Heart left ventricle (tissue), 16 donors: ENCODE results near the gene SLC25A21. TPM values are rescaled to one million over a fixed set of nuclear protein-coding genes. Genes with fewer than 3 reads are reported as not detected.
"Not testable (repeated sequence)": the region's sequence is repeated elsewhere in the genome, so short reads cannot be mapped to it uniquely, and the experiment has no call there.

Experiments used
- ATAC-seq, 4 donors: fragments of 200-7000 bp; cut with Tn5 transposase; one replicate each; pipeline ENCODE4 v1.9.1; 2020 to 2022; ENCODE audit warnings: moderate library complexity in 4 of 4, mild to moderate bottlenecking in 3 of 4, moderate number of reproducible peaks in 1 of 4
- DNase-seq, 5 donors: peaks; one replicate each; pipeline ENCODE4 v3.0.0-alpha.2; 2020
- H3K27ac ChIP-seq, 12 donors: fragments of 200-600 bp; sonication (generic) in 4 of 12; one replicate each; pipeline versions ENCODE4 v1.5.0 to v1.8.0; 2016 to 2022; ENCODE audit warnings: mild to moderate bottlenecking in 2 of 12
- H3K27me3 ChIP-seq, 9 donors: fragments of 200-600 bp; sonication (generic) in 2 of 9; one replicate each; pipeline versions ENCODE4 v1.5.1 to v1.8.0; 2016 to 2022; ENCODE audit warnings: mild to moderate bottlenecking in 3 of 9
- H3K36me3 ChIP-seq, 9 donors: fragments of 200-600 bp; sonication (generic) in 2 of 9; one replicate each; pipeline versions ENCODE4 v1.5.0 to v1.8.0; 2018 to 2022; ENCODE audit warnings: mild to moderate bottlenecking in 2 of 9
- H3K4me1 ChIP-seq, 12 donors: fragments of 200-600 bp; sonication (generic) in 4 of 12; one replicate each; pipeline versions ENCODE4 v1.5.0 to v1.8.0; 2016 to 2022; ENCODE audit warnings: mild to moderate bottlenecking in 3 of 12
- H3K4me3 ChIP-seq, 12 donors: fragments of 200-600 bp; sonication (generic) in 4 of 12; one replicate each; pipeline versions ENCODE4 v1.5.0 to v1.8.0; 2017 to 2022; ENCODE audit warnings: mild to moderate bottlenecking in 9 of 12, moderate library complexity in 4 of 12
- H3K9me3 ChIP-seq, 12 donors: fragments of 200-600 bp; sonication (generic) in 4 of 12; one replicate each; pipeline versions ENCODE4 v1.5.0 to v1.8.0; 2016 to 2022; ENCODE audit warnings: mild to moderate bottlenecking in 1 of 12
- CTCF ChIP-seq, 12 donors: fragments of 200-600 bp; sonication (generic) in 4 of 12; IDR thresholded peaks; one replicate each; pipeline versions ENCODE4 v1.5.0 to v1.8.0; 2018 to 2022; ENCODE audit warnings: antibody characterized with exemption in 12 of 12, mild to moderate bottlenecking in 5 of 12
- POLR2A ChIP-seq, 2 donors: fragments of 450-650 bp; IDR thresholded peaks; one replicate each; pipeline ENCODE4 v1.6.1; 2017; ENCODE audit warnings: antibody characterized with exemption in 2 of 2, mild to moderate bottlenecking in 2 of 2, moderate library complexity in 2 of 2
- WGBS, 4 donors: extraction: QIAGEN DNeasy Blood & Tissue Kit in 2 of 4; methylation state at CpG; one replicate each; pipeline versions ENCODE4 v1.1.5 to v1.1.7; 2013 to 2018; 5-methylcytosine and 5-hydroxymethylcytosine counted together
- intact Hi-C, 10 donors: fragments of 100-400 bp; cut with DNase I; formaldehyde crosslinking; loops; one replicate each; pipeline versions ENCODE4 v1.11.1 to v1.14.2; 2022
- polyA plus RNA-seq, 2 donors: library from polyadenylated mRNA; stranded (reverse); fragments of 200-250 nt; gene quantifications; one replicate each; pipeline ENCODE4 v1.2.3, GENCODE V29; 2013
- total RNA-seq, 9 donors: library from RNA; depleted of rRNA in 2 of 9; stranded (reverse); fragments of >200 nt in 2 of 9; fragmentation: NEBNext Ultra II Directional in 3 of 9; extraction: Animal tissue kit (Norgen Biotek cat#: 25700) in 3 of 9; gene quantifications; one replicate each; pipeline versions ENCODE4 v1.1.0 to v1.2.4, GENCODE V29; 2016 to 2023
- donor health status: ischemic (EF 13 %, LVEDD 7.1; RV severe dilation, severe dysfunction).
- donor health status: healthy with polysubstance abuse.
- donor health status: DM: no; HTN: yes; CAD: no.
- donor health status: DM: no; HTN: no; CAD: no.
- donor health status: ischemic (EF 25% LVEDD 6.9; RV normal size, moderate dysfunction).
- donor health status: ischemic (EF 25% LVEDD 5.7; RV mildly dilated, moderate dysfunction).
- donor health status: healthy.
- donor health status: DM: yes; HTN: yes; CAD: no.
- donor health status: ischemic (EF 35%, LVEDD 5.7; RV mildly dilated, moderate dysfunction).
- donor health status: nonischemic (EF 11% LVEDD 7.7; RV severe dilation, severe dysfunction).
- donor health status: DM: yes; HTN: yes; CAD: no.
- donor health status: PGD.
- donor health status: ischemic (EF 29% LVEDD 5.4; RV normal size, mild dysfunction).
- donor health status: nonischemic (EF 23%, LVEDD 6.1; RV moderate dilation, normal function).

SLC25A21 gene
- total and polyA plus RNA-seq, 11 donors = 0.12 to 1.6 (median 0.24) TPM; not detected in 1

GRCh38 chr14:37185670-37186069 is 13.3 kb upstream of the SLC25A21 start:
- Histone ChIP-seq H3K9me3 (peaks cover 0 to 3% (median 0%) of the 10 kb centered on the region in 12 donors), H3K27me3 (peaks cover 0 to 14% (median 0%) of the 10 kb centered on the region in 9 donors), H3K4me1 (no peaks in the 10 kb centered on the region), H3K36me3 (no peaks in the 10 kb centered on the region), H3K4me3 (no peak overlapping the region), H3K27ac (no peak overlapping the region)
- ATAC-seq (no peak), DNase-seq (no peak)
- no peak for TF ChIP-seq POLR2A (IDR thresholded peaks at IDR 0.05)
- no peak for TF ChIP-seq CTCF (IDR thresholded peaks at IDR 0.05)
- intact Hi-C loops = no loop called here

GRCh38 chr14:37184520-37184919 is 12.1 kb upstream of the SLC25A21 start:
- ATAC-seq, H3K36me3 ChIP-seq, H3K4me1 ChIP-seq, H3K4me3 ChIP-seq, H3K9me3 ChIP-seq, intact Hi-C loops, H3K27ac ChIP-seq, DNase-seq: not testable (repeated sequence)
- WGBS, 4 donors = 76 to 89% (median 85%) methylated on average over 8 of the region's 8 CpGs
- H3K27me3 ChIP-seq = peaks cover 0 to 14% (median 0%) of the 10 kb centered on the region in 9 donors

GRCh38 chr14:37181441-37181840 is 9.0 kb upstream of the SLC25A21 start:
- H3K27me3 ChIP-seq = peaks cover 0 to 6% (median 0%) of the 10 kb centered on the region in 9 donors
- WGBS, 4 donors = 81 to 85% (median 83%) methylated on average over 6 of the region's 6 CpGs
- DNase-seq (no peak), ATAC-seq (no peak)
- H3K4me3 ChIP-seq = no peak overlapping the region
- H3K27ac ChIP-seq = no peak overlapping the region
- H3K9me3 ChIP-seq = no peaks in the 10 kb centered on the region
- H3K4me1 ChIP-seq = no peaks in the 10 kb centered on the region
- no peak for TF ChIP-seq POLR2A (IDR thresholded peaks at IDR 0.05)
- no peak for TF ChIP-seq CTCF (IDR thresholded peaks at IDR 0.05)
- intact Hi-C loops = no loop called here
- H3K36me3 ChIP-seq = no peaks in the 10 kb centered on the region

GRCh38 chr14:37180886-37181285 is 8.5 kb upstream of the SLC25A21 start:
- H3K9me3 ChIP-seq, H3K27ac ChIP-seq, DNase-seq, H3K4me1 ChIP-seq, H3K27me3 ChIP-seq, H3K4me3 ChIP-seq, ATAC-seq, H3K36me3 ChIP-seq, intact Hi-C loops: not testable (repeated sequence)
- 90 to 98% (median 94%) methylated on average over 7 of the region's 7 CpGs for WGBS, 4 donors

- Histone ChIP-seq H3K4me3 (no peak overlapping the region), H3K27ac (no peak overlapping the region), H3K36me3 (no peaks in the 10 kb centered on the region), H3K4me1 (peaks cover 0 to 3% (median 0%) of the 10 kb centered on the region in 12 donors), H3K9me3 (no peaks in the 10 kb centered on the region), H3K27me3 (peaks cover 0 to 6% (median 0%) of the 10 kb centered on the region in 9 donors)
- ATAC-seq (no peak), DNase-seq (no peak)
- no peak for TF ChIP-seq CTCF (IDR thresholded peaks at IDR 0.05)
- intact Hi-C loops = no loop called here
- 80 to 89% (median 83%) methylated on average over 4 of the region's 4 CpGs for WGBS, 4 donors
These were observed 7.6 kb upstream of the SLC25A21 start for GRCh38 chr14:37179896-37180502.
